Astrocyte (in vitro differentiated cells and primary cell): ENCODE results near the gene PRG3. TPM values are rescaled to one million over a fixed set of nuclear protein-coding genes. Genes with fewer than 3 reads are reported as not detected.

Experiments used
- DNase-seq: peaks from one replicate; pipeline ENCODE4 v3.0.0-alpha.2; 2010; ENCODE audit warnings: low read depth
- FAIRE-seq: peaks from 2 replicates; lab custom pipeline; 2011; peaks lifted over from hg19 to GRCh38; lab: Jason Lieb, UNC
- H2AFZ ChIP-seq: 2 replicates; pipeline ENCODE4 v1.6.0; 2012; ENCODE audit warnings: low read depth, low read length, inconsistent platforms
- H3K27ac ChIP-seq: 2 replicates; pipeline ENCODE4 v1.5.1; 2011; ENCODE audit warnings: low read depth, low read length, inconsistent platforms
- H3K27me3 ChIP-seq: 2 replicates; pipeline ENCODE4 v1.6.0; 2011; ENCODE audit warnings: low read length, inconsistent platforms; ENCODE audit not compliant: insufficient read depth
- H3K36me3 ChIP-seq: 2 replicates; pipeline ENCODE4 v1.5.1; 2011; ENCODE audit warnings: low read length, inconsistent platforms; ENCODE audit not compliant: insufficient read depth
- H3K4me1 ChIP-seq: 2 replicates; pipeline ENCODE4 v1.5.1; 2011; ENCODE audit warnings: low read length, inconsistent platforms; ENCODE audit not compliant: insufficient read depth
- H3K4me2 ChIP-seq: 2 replicates; pipeline ENCODE4 v1.6.0; 2012; ENCODE audit warnings: low read length, inconsistent platforms
- H3K4me3 ChIP-seq: 2 replicates; pipeline ENCODE4 v1.5.1; 2011; ENCODE audit warnings: low read depth, mild to moderate bottlenecking, low read length, inconsistent platforms; ENCODE audit not compliant: insufficient read depth
- H3K79me2 ChIP-seq: 2 replicates; pipeline ENCODE4 v1.6.0; 2012; ENCODE audit warnings: mild to moderate bottlenecking, low read length, inconsistent platforms; ENCODE audit not compliant: insufficient read depth
- H3K9ac ChIP-seq: 2 replicates; pipeline ENCODE4 v1.6.0; 2012; ENCODE audit warnings: mild to moderate bottlenecking, low read length, inconsistent platforms
- H3K9me3 ChIP-seq: 2 replicates; pipeline ENCODE4 v1.5.1; 2012; ENCODE audit warnings: low read depth, mild to moderate bottlenecking, low read length, inconsistent platforms; ENCODE audit not compliant: insufficient read depth
- H4K20me1 ChIP-seq: 2 replicates; pipeline ENCODE4 v1.6.0; 2012; ENCODE audit warnings: low read length, inconsistent platforms; ENCODE audit not compliant: insufficient read depth
- H3K27ac Mint-ChIP-seq: one replicate; pipeline ENCODE4 v1.8.0; 2021; ENCODE audit warnings: mild to moderate bottlenecking, mixed read lengths; ENCODE audit not compliant: unreplicated experiment
- H3K27me3 Mint-ChIP-seq: one replicate; pipeline ENCODE4 v1.8.0; 2021; ENCODE audit warnings: low read depth, mixed read lengths; ENCODE audit not compliant: unreplicated experiment
- H3K36me3 Mint-ChIP-seq: one replicate; pipeline ENCODE4 v1.8.0; 2021; ENCODE audit warnings: low read depth, mixed read lengths; ENCODE audit not compliant: unreplicated experiment
- H3K4me1 Mint-ChIP-seq: one replicate; pipeline ENCODE4 v1.8.0; 2021; ENCODE audit warnings: low read depth, mixed read lengths; ENCODE audit not compliant: unreplicated experiment
- H3K4me3 Mint-ChIP-seq: one replicate; pipeline ENCODE4 v1.8.0; 2021; ENCODE audit warnings: mild to moderate bottlenecking, moderate library complexity, mixed read lengths; ENCODE audit not compliant: unreplicated experiment
- H3K9me3 Mint-ChIP-seq: one replicate; pipeline ENCODE4 v1.8.0; 2021; ENCODE audit warnings: mild to moderate bottlenecking, mixed read lengths; ENCODE audit not compliant: unreplicated experiment
- CTCF ChIP-seq: IDR thresholded peaks from 2 replicates; pipeline ENCODE4 v1.5.1; 2011; ENCODE audit warnings: low read depth, mild to moderate bottlenecking, inconsistent platforms, low read length, moderate library complexity; ENCODE audit not compliant: insufficient read depth
- EZH2 ChIP-seq: IDR thresholded peaks from 2 replicates; pipeline ENCODE4 v1.6.1; 2012; ENCODE audit warnings: mild to moderate bottlenecking, low read length, inconsistent platforms; ENCODE audit not compliant: insufficient read depth
- total RNA-seq: library from RNA; stranded (reverse); gene quantifications from 2 replicates; pipeline ENCODE4 v1.2.1, GENCODE V29; 2021

PRG3 gene
- total RNA-seq, 1 donor from 2014 or later, result not detected

GRCh38 chr11:57370251-57370650, 10.7 kb downstream of the PRG3 start:
- H3K27me3 ChIP-seq, result peaks cover 4% of the 10 kb centered on the region
- DNase-seq, result peak; percentile 5
- Mint-ChIP-seq H3K36me3 (no peaks in the 10 kb centered on the region), H3K4me3 (no peak overlapping the region), H3K9me3 (peaks cover 1% of the 10 kb centered on the region), H3K4me1 (no peaks in the 10 kb centered on the region), H3K27me3 (peaks cover 22% of the 10 kb centered on the region), H3K27ac (no peak overlapping the region)
- no peak overlapping the region for H3K9ac ChIP-seq
- FAIRE-seq, result no peak
- H3K4me3 ChIP-seq, result no peak overlapping the region
- H2AFZ ChIP-seq, result no peak overlapping the region
- no peak overlapping the region for H3K4me2 ChIP-seq
- H3K79me2 ChIP-seq, result no peaks in the 10 kb centered on the region
- no peak for TF ChIP-seq CTCF
- H3K4me1 ChIP-seq, result peaks cover 4% of the 10 kb centered on the region
- H3K36me3 ChIP-seq, result no peaks in the 10 kb centered on the region
- no peaks in the 10 kb centered on the region for H3K9me3 ChIP-seq
- H4K20me1 ChIP-seq, result no peaks in the 10 kb centered on the region
- H3K27ac ChIP-seq, result no peak overlapping the region

GRCh38 chr11:57368845-57369232, 12.1 kb downstream of the PRG3 start:
- H3K4me3 ChIP-seq, result no peak overlapping the region

More at GRCh38 chr11:57368845-57369232, 12.1 kb downstream of the PRG3 start:
- Histone ChIP-seq H3K9me3 (no peaks in the 10 kb centered on the region), H3K27ac (no peak overlapping the region), H3K27me3 (peaks cover 13% of the 10 kb centered on the region), H3K4me1 (peaks cover 4% of the 10 kb centered on the region), H2AFZ (no peak overlapping the region), H4K20me1 (no peaks in the 10 kb centered on the region), H3K79me2 (no peaks in the 10 kb centered on the region), H3K36me3 (no peaks in the 10 kb centered on the region), H3K9ac (no peak overlapping the region), H3K4me2 (no peak overlapping the region)
- Mint-ChIP-seq H3K4me1 (no peaks in the 10 kb centered on the region), H3K27ac (no peak overlapping the region), H3K9me3 (peaks cover 4% of the 10 kb centered on the region), H3K27me3 (peaks cover 34% of the 10 kb centered on the region), H3K4me3 (no peak overlapping the region), H3K36me3 (no peaks in the 10 kb centered on the region)
- DNase-seq, result no peak
- no peak for FAIRE-seq
- no peak for TF ChIP-seq EZH2
- no peak for TF ChIP-seq CTCF
